Stimulated activated CD8-positive, alpha-beta memory T cell treated with anti-CD3 and anti-CD28 coated beads, Interleukin-2, amount 100 ng/mL, for 48 hours (primary cell): ENCODE results near the gene ETFDH.
"Not testable (repeated sequence)": the region's sequence is repeated elsewhere in the genome, so short reads cannot be mapped to it uniquely, and the experiment has no call there.

ENCODE experiments used
- DNase-seq, 2 donors: peaks; one replicate each; pipeline ENCODE4 v3.0.0-alpha.2; 2020; ENCODE audit warnings: low read depth in 2 of 2

The ETFDH gene

DNA sequence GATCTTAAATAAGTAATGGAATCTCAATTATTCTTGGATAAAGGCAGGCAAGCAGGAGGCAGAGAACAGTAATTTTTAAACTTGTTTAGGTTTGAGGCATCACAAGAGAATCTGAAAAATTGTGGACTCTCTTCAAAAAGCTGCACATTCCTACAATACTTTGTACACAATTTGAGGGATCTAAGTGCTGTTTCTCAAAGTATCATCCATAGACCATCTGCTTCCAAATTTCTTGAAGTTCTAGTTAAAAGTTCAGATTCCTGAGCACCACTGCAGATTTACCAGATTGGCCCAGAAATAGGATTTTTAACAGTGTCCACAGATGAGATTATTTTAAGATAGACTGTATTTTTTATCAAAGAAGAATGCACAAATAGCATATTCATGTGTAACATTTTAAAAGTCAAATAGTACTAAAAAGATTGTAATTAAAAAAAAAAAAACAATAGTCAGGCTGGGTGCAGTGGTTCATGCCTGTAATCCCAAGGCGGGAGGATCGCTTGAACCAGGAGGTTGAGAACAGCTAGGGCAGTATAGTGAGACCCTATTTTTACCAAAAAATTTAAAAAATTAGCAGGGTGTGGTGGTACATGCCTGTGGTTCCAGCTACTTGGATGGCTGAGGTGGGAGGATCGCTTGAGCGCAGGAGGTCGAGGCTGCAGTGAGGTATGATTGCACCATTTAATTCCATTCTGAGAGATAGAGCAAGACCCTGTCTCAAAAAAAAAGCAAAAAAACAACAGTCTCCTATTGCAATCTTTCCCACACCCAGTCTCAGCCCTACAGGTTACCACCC lies 82.5 kb downstream of the ETFDH start:
- DNase-seq, result no peak

DNA sequence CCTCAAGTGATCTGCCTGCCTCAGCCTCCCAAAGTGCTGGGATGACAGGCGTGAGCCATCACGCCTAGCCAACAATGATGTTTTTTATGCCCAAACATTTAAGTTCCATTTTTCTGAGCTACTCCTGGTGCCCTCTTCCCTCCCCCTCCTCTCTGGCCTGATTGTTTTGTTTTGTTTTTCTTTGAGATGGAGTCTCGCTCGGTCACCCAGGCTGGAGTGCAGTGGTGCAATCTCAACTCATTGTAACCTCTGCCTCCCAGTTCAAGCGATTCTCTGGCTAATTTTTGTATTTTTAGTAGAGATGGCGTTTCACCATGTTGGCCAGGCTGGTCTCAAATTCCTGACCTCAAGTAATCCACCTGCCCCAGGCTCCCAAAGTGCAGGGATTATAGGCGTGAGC lies 83.7 kb downstream of the ETFDH start:
- DNase-seq, result not testable (repeated sequence)

DNA sequence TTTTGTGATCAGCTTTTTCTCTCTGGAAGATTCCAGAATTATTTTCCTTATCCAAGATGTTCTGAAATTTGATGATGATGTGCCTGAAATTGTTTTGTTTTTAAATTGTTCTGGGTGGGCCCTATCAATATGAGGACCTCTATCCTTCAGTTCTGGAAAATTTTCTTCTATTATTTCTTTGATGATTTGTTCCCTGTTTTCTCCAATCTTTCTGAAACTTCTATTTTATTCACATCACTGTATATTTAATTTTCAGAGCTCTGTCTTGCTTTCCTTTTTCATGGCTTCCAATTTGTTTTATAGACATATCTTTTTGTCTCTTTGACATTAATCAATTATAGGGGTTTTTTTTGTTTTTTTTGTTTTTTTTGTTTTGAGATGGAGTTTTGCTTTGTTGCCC lies 84.5 kb downstream of the ETFDH start:
- DNase-seq, result no peak

DNA sequence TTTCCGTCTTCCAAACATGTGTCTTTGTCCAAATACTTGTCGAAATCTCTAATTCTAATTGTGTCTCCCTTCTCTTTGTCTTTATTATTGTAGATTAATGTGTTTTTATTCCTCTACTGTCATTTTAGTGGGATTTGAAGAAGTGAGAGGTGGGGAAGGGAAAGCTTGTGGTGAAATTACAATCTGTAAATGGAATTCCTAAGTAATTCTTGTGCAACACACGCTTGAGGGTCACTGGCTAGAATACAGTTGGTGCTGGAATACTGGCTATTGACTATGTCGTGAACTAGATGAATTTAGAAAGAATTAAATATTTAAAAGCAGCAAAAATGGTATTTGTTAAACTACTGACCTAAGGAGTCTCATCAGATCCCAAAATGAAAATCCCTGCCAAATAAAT lies 86.0 kb downstream of the ETFDH start:
- DNase-seq, result no peak

DNA sequence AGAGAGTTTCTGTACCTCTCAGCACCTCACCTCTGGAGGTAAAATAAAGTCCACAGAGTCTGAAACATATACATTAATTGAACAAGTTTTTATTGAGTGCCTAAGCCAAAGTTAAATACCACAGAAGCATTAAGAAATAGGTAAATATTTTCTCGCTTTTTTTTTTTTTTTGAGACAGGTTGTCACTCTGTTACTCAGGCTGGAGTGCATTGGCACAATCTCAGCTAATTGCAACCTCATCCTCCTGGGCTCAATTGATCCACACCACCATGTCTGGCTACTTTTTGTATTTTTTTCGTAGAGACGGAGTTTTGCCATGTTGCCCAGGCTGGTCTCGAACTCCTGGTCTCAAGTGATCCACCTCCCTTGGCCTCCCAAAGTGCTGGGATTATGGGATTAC lies 86.6 kb downstream of the ETFDH start:
- DNase-seq, result no peak
